ENCODE data around the gene ATP10D. TPM values are rescaled to one million over a fixed set of nuclear protein-coding genes. Genes with fewer than 3 reads are reported as not detected.

ATP10D gene
- total RNA-seq: 8.0 TPM
- long read RNA-seq: 0 reads

DNA sequence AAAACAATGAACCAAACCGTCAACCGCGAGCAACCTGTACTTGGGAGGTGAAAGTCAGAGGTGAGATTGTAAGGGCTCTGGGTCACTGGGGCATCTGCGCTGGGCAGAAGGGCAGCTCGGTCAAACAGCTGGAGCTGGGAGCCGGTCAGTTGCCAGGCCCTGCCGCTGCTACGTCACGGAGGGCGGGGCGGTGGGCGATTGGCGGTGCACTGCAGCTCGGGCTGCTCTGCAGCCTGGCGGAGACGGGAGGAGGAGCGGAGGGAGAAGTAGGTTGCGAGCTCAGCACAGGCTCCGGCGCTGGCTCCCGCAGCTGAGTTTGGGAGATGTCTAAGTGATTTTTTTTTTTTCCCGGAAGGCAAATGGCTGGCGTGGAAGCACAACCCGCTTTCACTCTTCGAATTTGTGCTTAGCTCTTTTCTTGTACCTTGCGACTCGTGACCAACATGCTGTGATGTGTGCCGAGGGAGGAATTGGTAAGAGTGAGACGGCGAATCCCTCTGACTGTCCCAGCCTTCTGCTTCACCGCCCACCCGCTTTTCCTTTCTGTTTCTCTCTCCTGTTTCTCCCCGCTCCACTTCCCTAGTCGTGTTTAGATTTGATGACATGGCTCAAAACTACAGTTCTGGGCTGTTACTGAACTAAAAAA is at the start of gene ATP10D:
Gene ATP10D (plus strand): TSS at position 229 of the 646 bp plus-strand sequence. CDS start 27,266 bp downstream, outside the sequence.
- peak; percentile 98 for DNase-seq (ENCODE audit: missing footprints)
- intact Hi-C loops (cut with DNase I): loop anchor here (2.0 to 5.0 kb wide), 2 partner anchors 22 to 82 kb away; partner anchors contain the start of gene COMMD8
- peak; percentile 100 for ATAC-seq

DNA sequence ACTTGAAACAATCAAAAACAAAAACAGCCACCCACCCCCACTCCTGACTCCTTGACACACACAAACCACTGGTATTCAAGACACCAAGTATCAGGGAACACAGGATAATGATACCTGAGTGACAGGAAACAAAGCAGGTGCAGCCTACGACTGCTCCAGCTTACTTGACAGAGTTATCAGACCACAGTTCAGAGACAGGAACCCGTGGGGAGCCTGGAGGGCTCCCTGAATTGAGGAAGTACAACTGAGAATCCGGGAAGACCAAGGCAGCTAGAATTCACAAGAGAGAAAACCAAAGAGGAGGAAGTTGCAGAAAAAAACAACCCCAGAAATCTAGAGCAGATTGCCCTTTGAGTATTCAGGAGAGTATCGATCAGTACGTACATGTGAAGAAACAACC is 42.1 kb upstream of the ATP10D start:
- ATAC-seq (no peak), DNase-seq (ENCODE audit: missing footprints) (peak; percentile 63)
- intact Hi-C loops (cut with DNase I): no loop called here

DNA sequence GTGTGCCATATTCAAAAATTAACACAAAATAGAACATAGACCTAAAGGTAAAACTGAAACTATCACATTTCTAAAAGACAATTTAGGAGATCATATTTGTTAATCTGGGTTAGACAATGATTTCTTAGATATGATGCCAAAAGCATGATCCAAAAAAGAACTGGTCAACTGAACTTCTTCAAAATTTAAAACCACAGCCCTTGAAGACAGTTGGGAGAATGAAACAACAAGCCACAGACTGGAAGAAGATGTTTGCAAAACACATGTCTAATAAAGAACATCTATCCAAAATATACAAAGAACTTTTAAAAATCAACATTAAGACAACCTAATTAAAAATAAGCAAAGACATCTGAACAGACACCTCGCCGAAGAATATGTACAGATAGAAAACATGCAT is 41.0 kb upstream of the ATP10D start:
- DNase-seq (ENCODE audit: missing footprints) (no peak), ATAC-seq (no peak)
- intact Hi-C loops (cut with DNase I): no loop called here

DNA sequence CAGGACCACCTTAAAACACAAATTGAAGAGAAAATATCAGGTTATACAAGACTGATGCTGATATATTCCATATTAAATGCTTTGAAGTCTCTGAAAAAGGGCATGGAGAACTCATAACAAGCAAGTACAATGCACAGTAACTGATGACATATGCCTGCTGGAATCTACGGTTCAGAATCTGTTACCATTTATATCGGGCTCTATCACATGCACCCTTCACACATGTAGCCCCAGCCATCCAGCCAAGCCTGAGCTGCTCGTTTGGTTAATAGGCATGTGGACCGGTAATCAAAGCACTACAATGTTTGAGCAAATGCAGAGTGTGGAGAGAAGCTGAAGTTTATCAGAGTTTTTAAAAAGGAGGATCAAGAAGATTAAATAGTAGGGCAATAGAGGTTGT is 33.4 kb upstream of the ATP10D start:
- DNase-seq (ENCODE audit: missing footprints) (no peak), ATAC-seq (peak; percentile 48)
- intact Hi-C loops (cut with DNase I): no loop called here

DNA sequence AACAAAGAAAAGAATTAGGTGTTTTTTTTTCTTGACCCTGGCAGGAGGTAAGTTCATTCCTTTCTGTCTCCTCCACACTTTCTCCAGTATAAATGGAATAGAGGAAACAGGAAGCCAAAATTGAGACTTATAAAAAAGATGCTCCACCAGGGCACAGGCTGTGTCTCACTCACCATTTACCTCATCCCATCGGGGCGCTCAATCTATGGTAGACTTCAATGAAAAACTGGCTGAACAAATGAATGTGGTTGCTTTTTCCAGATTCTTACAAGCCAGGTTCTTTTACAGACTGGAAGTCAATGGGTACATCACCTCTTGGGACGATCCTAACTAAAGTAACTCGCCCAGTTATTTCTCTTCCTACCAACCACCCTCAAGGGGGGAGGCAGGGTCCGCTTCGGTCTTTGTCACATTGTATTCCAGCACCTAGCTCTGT is 22.3 kb upstream of the ATP10D start:
- ATAC-seq (peak; percentile 17), DNase-seq (ENCODE audit: missing footprints) (no peak)
- intact Hi-C loops (cut with DNase I): loop anchor here (2.0 to 10.0 kb wide), 2 partner anchors 22 to 452 kb away; partner anchors contain the start of genes ATP10D and NFXL1

DNA sequence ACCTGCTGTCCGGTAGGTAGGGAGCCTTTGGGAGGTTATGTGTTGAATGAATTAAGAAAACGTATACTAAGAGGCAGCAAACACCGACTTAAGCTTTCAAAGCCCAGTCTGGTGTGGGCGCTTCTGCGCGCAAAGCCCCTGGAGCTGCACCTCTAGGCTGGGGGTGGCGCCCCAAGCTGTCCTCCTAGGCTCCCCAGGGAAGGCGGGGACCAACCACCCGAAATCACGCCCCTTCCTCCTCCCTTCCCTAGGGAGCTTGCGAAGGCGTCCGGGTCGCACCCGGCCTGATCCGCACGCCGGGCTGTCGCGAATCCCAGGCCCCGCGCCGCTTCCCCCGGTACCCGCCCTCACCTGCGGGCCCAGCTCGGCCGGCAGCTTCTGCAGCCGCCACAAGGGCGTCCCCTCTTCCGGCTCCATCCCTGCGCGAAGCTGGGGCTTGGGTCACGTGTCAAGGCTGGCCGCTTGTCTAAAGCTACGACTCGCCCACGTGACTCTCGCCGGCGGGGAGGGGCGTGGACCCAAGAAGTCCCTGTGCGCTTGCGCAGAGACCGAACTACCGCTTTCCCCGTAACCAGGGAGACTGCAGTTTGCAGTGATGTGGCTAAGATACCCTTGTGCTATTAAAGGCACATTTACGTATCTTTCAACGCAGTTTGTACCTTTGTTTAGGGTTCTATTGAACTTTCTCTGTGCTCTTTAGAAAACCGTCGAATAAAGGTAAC is 21.7 kb upstream of the ATP10D start, which contains the start of gene COMMD8:
Gene COMMD8 (minus strand): TSS at position 468 of the 722 bp plus-strand sequence. CDS start 51 bp downstream, at position 417.
- peak; percentile 99 for ATAC-seq
- intact Hi-C loops (cut with DNase I): loop anchor here (2.0 to 10.0 kb wide), 2 partner anchors 21 to 451 kb away; partner anchors contain the start of genes ATP10D and NFXL1
- peak; percentile 99 for DNase-seq (ENCODE audit: missing footprints)

DNA sequence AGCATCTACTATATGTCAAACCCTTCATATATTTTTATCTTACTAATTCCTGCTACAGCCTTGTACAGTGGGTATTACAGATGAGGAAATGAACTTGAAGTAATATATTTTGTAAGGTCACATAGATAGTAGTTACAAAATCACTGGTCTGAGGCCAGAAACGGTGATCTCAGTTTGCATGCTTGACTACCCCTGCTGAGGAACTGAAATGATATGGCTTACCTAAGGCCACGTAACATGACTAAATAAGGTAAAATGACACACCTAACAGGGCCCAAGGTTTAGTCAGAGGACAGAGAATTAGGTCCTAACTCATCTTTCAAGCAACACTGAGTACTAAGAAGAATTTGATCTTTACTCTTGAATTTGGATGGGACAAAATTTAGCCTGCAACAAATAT is 20.1 kb upstream of the ATP10D start:
- intact Hi-C loops (cut with DNase I): loop anchor here (10.0 kb wide), 1 partner anchor 450 kb away; the partner anchor contains the start of gene NFXL1
- no peak for ATAC-seq
- DNase-seq (ENCODE audit: missing footprints): no peak

DNA sequence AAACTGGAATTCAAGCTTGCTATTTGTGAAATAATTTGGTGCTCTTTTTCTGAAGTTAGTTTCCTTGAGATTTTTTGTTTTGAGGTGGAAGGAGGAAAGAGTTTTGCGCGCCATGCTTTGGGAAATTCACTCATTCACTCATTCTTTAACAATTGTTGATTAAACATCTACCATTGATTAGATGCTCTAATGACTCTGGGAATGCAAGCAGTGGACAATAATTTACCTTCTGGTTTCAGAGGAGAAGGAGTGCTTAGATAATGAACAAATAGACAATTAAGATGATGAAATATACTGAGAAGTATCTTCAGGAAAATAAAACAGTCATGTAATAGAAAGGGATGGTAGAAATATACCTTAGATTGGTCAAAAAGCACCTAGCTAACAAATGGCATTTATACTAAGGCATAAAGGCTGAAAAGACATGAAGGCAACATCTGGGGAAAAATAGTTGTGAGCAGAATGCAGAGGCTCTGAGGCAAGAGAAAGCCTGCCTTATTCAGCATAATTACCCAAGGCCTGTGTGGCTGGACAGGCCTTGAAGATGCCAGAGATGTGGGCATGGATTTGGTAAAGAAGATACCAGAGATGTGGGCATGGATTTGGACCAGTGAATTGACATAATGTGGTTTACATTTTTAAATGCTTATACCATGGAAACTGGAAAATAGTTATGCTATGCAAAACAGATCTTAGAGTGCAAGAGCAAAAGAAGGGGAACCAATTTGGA is 18.9 kb upstream of the ATP10D start:
- DNase-seq (ENCODE audit: missing footprints) (no peak), ATAC-seq (no peak)
- intact Hi-C loops (cut with DNase I): loop anchor here (10.0 kb wide), 1 partner anchor 449 kb away; the partner anchor contains the start of gene NFXL1

DNA sequence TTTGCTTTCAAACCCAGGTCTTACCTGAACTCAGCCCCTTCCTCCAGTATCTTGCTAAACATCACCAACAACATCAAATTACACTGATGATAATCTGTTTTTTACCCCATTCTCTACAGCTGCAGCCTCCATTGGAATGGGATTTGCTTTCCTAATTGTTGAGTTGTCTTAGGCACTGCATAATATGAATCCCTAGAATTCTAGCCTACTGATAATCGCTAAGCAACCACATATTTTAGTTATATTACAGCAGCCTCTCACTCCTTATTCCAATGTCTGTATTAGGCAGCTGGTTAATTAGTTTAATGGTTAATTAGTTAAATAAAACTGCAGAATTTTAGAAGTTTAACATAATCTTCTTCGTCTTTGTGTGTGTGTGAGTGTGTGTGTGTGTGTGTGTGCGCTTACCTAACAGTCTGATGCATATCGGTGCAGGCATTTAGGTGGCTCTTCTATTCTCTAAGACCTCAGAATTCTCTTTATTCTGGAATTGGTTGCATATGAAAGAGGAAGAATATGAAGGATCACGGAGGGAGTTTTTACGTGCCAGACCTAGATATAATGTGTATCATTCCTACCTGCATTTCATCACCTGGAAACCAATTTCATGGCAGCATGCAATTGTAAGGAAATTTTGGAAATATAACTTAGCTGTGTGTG is 16.2 kb upstream of the ATP10D start:
- intact Hi-C loops (cut with DNase I): loop anchor here (10.0 kb wide), 1 partner anchor 446 kb away; the partner anchor contains the start of gene NFXL1

DNA sequence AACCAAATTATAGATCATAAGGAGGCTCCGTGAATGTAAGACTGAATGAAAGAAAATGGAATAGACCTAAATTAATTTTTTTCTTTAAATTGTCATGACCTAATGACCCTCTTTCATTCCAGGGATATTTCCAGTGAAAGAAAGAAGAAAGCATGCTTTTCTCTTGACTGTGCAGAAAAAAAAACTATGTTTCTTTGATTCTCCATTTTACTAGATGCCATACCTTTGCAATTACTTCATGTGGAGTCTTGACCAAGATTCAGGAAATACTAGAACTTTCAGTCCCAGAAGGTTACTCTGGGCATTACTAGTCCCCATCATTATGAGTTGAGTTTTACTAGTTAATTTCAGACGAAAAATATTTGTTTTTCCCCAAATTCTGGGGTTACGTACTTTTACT is 15.1 kb upstream of the ATP10D start:
- DNase-seq (ENCODE audit: missing footprints) (no peak), ATAC-seq (no peak)
- intact Hi-C loops (cut with DNase I): loop anchor here (10.0 kb wide), 1 partner anchor 445 kb away; the partner anchor contains the start of gene NFXL1

More for the DNA sequence above, 16.2 kb upstream of the ATP10D start:
- ATAC-seq (no peak), DNase-seq (ENCODE audit: missing footprints) (no peak)

DNA sequence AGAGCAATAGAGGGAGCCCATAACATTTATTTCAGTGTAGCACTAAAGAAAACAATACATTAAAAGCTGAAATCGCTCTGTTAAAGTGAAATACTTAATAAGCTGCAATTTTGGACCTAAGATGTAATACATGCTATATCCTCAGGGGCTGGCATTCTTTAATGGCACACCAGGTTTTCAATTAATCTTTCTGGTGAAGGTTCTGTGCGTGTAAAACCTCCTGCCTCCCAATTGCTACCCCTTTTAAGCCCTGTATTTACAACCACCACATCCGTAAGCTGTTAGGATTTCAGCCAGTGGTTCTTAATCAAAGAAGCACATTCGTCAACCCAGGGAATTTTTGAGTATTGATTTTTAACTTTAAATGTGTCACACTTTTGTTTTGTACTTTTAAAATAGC is 14.0 kb upstream of the ATP10D start:
- no peak for DNase-seq (ENCODE audit: missing footprints)
- no peak for ATAC-seq
- intact Hi-C loops (cut with DNase I): no loop called here

DNA sequence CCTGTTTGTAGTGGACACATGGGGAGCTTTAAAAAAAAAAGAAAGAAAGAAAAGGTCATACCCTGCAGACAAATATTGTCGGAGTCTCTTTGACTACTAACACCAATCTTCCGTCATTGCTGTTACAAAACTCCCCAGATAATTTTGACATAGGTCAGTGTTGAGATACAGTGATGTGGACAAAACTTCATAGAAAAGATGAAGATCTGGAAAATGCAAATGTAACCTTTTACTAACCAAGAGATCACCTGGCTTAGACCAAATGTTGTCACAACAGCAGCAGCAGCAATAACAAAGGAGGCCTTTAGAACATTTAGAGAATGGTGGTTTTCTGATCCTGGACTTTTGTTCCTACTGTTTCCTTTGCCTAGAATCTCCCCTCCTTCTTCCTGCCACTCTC is 13.5 kb upstream of the ATP10D start:
- intact Hi-C loops (cut with DNase I): no loop called here
- no peak for ATAC-seq
- no peak for DNase-seq (ENCODE audit: missing footprints)

DNA sequence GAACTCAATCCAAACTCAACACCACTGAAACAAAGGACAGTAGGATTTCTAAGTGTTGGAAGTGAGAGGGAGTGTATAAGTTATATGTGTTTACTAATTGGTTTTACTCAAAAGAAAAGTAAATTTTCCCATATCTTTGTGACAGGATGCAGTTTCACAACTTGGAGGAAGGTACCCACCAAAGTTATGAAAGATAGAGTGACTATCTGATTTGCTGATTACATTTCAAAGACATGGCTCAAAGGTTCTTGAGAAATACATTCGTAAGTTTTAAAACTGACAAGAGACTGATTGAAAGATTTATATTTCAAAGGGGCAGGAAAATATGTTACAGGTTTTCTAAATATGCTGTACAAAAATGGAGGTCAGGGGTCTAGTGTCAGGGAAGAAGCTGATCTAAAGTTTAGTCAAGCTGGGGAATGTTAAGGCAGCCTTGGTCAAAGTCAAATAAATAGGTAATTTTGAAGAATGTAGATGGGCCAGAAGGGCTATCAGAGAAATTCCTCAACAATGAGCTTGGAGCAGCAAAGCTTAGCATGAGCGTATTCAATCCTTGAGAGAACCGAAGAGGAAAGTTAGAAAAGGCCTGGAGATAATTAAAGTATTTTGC is 11.8 kb upstream of the ATP10D start:
- no peak for ATAC-seq
- intact Hi-C loops (cut with DNase I): no loop called here

DNA sequence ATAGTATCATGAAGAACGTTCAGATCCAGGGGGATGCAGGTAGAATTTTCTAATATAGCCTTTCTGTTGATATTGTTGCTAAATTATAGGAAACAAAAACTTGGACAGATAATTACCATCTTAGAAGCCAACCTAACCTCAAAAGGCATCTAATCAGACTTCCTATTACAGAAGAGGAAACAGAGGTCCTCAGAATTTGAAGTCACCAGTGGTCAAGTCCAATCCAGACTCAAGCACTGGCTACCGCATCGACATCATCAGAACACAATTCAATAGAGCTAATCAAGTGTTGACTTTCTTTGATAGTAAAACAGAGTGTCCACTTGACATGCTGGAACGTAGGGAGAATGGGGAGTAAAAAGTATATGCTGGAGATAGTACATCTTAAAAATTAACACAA is 10.3 kb upstream of the ATP10D start:
- intact Hi-C loops (cut with DNase I): no loop called here
- ATAC-seq (no peak), DNase-seq (ENCODE audit: missing footprints) (no peak)

More for the DNA sequence above, 11.8 kb upstream of the ATP10D start:
- no peak for DNase-seq (ENCODE audit: missing footprints)

DNA sequence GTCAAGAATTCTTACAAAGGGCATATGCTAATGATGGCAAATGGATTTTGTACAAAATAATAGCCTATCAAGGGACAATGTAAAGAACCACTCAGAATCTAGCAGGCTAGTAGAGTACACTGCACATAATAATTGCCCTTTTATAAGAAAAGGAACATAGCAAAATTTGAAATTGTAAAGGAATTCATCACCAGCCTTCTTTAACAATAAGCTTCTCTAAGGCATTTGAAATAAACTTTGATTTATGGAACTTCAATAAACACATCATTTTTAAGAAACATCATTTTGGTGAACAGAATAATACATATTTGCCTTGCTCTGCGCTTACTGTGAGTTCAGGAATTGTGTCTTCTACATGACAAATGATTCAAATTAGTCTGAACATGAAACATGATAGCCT is 9.7 kb upstream of the ATP10D start:
- DNase-seq (ENCODE audit: missing footprints) (no peak), ATAC-seq (no peak)
- intact Hi-C loops (cut with DNase I): no loop called here

DNA sequence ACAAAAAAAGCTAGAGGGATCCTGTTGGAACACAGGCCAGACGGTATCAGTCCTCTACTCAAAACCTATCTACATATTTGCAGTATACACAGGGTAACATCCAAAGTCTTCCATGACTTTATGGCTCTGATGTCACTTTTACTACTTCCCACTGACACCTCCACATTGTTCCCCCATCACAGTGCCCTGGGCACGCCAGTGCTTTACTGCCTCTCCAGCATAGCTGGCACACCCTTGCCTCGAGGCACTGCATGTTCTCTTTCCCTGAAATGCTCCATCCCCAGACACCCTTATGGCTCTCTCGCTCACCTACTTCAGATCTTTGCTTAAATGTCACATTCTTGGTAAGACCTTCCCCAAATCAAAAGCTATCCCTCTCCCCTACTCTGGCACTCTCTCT is 6.3 kb upstream of the ATP10D start:
- intact Hi-C loops (cut with DNase I): no loop called here
- DNase-seq (ENCODE audit: missing footprints) (no peak), ATAC-seq (no peak)

DNA sequence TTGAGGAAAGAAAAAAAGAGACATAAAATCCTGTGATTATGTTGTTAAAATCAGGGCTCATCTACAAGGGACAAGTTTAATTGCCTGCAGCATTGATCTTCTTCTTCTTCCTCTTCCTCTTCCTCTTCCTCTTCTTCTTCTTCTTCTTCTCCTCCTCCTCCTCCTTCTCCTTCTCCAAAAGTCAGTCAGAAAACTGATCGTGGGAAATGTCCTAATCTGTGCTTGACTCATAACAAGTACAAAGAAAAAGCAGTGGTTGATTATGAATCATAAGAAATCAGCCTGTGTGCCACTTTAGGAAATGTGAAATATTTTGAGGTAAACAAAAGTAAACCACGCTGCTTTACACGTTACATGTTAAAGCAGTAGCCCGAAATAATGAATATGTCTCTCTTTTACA is 2.7 kb upstream of the ATP10D start:
- ATAC-seq (no peak), DNase-seq (ENCODE audit: missing footprints) (no peak)
- intact Hi-C loops (cut with DNase I): no loop called here

DNA sequence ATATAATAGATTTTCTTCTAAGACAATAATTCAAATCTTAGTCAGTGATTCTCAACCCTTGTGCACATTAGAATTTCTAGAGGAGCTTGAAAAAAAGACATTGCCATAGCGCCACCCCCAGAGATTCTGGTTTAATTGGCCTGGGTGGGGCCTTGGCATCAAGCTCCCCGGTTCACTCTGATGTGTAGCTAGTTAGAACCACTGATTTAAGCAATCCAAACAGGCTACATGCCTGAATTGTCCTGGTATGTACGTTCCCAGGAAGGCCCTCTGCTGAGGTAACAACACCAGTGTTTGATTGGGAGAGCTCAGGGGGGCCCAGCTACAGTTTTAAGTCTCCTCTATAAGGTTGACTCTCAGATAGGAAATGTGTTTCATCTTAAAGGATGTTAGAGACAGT is 1.3 kb upstream of the ATP10D start:
- intact Hi-C loops (cut with DNase I): loop anchor here (2.0 kb wide), 1 partner anchor 21 kb away; the partner anchor contains the start of gene COMMD8

More for the DNA sequence above, 1.3 kb upstream of the ATP10D start:
- ATAC-seq (no peak), DNase-seq (ENCODE audit: missing footprints) (no peak)

Data from Right ventricle myocardium inferior (tissue), 1 donor.